Ectodermal cell (in vitro differentiated cells): Measurements from ENCODE around the gene SLAMF8.

Source experiments
- H3K27ac ChIP-seq: 2 replicates; pipeline ENCODE4 v1.7.0; 2013; ENCODE audit warnings: mild to moderate bottlenecking, low read depth, low read length; ENCODE audit not compliant: insufficient read depth, poor library complexity, severe bottlenecking
- H3K27me3 ChIP-seq: 2 replicates; pipeline ENCODE4 v1.7.0; 2013; ENCODE audit warnings: mild to moderate bottlenecking, low read length; ENCODE audit not compliant: insufficient read depth, control insufficient read depth, poor library complexity, severe bottlenecking
- H3K36me3 ChIP-seq: one replicate; pipeline ENCODE4 v1.7.0; 2013; ENCODE audit warnings: low read length; ENCODE audit not compliant: control insufficient read depth, insufficient read depth
- H3K4me1 ChIP-seq: one replicate; pipeline ENCODE4 v1.7.0; 2013; ENCODE audit warnings: low read length; ENCODE audit not compliant: control insufficient read depth, insufficient read depth
- H3K4me3 ChIP-seq: 2 replicates; pipeline ENCODE4 v1.7.0; 2013; ENCODE audit warnings: low read depth, low read length, control low read depth; ENCODE audit not compliant: insufficient read depth
- H3K9me3 ChIP-seq: 2 replicates; pipeline ENCODE4 v1.7.0; 2013; ENCODE audit warnings: mild to moderate bottlenecking, low read length, moderate library complexity; ENCODE audit not compliant: control insufficient read depth
- WGBS, 2 experiments: methylation state at CpG; one replicate each; pipeline ENCODE4 v1.1.7; 2013; ENCODE audit warnings: missing lambda C conversion rate in 2 of 2; 5-methylcytosine and 5-hydroxymethylcytosine counted together

Gene SLAMF8

GRCh38 chr1:159817276-159818041 is 9.2 kb upstream of the SLAMF8 start:
- 94 to 95% methylated on average over 10 of the region's 11 CpGs for WGBS, 2 experiments
- no peak overlapping the region for H3K4me3 ChIP-seq
- H3K4me1 ChIP-seq = no peaks in the 10 kb centered on the region
- H3K36me3 ChIP-seq = no peaks in the 10 kb centered on the region
- H3K27me3 ChIP-seq = no peaks in the 10 kb centered on the region
- no peak overlapping the region for H3K27ac ChIP-seq
- H3K9me3 ChIP-seq = no peaks in the 10 kb centered on the region

DNA sequence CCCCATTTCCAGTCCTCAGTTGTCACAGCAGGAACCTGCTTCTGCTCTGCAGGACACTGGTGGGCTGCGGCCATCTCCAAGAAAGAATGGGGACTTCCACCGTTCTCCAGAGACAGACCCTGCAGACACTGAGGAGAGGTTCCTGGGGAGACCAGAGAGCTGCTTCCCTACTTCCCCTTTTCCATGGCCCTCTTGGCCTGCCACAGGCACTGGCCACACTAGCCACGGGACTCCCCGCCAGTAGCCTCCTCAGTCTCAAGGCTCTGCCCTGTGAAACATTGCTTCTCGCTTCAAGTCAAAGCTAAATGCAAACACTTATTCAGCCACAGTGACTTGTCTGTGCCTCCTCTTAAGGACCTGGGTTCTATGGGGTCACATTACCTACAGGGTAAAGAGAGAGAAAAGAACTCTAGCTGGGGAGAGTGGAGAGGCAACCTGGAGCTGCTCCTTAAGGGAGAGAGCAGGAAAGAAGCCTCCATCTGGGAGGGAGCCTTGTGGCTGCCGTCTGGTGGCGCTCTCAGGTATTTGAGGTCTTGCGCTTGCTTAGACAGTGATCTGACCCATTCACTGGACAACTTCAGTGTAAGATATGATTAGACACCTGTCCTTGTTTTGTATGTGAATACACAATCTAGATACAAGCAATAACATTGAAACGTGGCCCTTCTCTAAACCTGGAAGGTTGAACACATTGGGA is 5.4 kb upstream of the SLAMF8 start:
- 86 to 87% methylated on average over 9 of the region's 9 CpGs for WGBS, 2 experiments
- H3K36me3 ChIP-seq = no peaks in the 10 kb centered on the region
- peaks cover 5% of the 10 kb centered on the region for H3K4me1 ChIP-seq
- H3K27ac ChIP-seq = no peak overlapping the region
- H3K9me3 ChIP-seq = no peaks in the 10 kb centered on the region
- H3K27me3 ChIP-seq = no peaks in the 10 kb centered on the region
- H3K4me3 ChIP-seq = no peak overlapping the region

- Histone ChIP-seq H3K27me3 (no peaks in the 10 kb centered on the region), H3K4me3 (no peak overlapping the region), H3K27ac (no peak overlapping the region), H3K9me3 (no peaks in the 10 kb centered on the region), H3K36me3 (no peaks in the 10 kb centered on the region), H3K4me1 (peaks cover 5% of the 10 kb centered on the region)
- WGBS, 2 experiments = 20 to 37% methylated on average over 7 of the region's 7 CpGs
These were observed 3.3 kb upstream of the SLAMF8 start for GRCh38 chr1:159823406-159823805.

DNA sequence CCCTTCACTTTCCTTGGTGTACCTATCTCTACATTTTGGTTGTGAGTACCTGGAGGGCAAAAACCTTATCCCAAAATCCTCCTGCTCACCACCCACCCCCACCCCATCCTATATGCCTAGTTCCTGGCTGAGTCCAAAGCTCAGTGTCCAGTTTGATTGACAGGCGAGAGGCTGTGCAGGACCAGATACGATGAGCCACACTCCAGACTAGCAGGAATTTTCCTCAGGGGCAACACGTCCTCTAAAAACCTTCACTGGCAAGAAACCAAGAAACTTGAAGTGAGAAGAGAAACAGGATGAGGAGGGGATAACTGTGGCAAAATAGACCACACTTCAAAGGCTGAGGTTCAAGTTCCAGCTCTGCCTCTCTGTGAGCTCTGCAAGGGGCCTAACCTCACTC is 1.1 kb upstream of the SLAMF8 start:
- no peaks in the 10 kb centered on the region for H3K9me3 ChIP-seq
- peaks cover 5% of the 10 kb centered on the region for H3K27me3 ChIP-seq
- H3K4me3 ChIP-seq = no peak overlapping the region
- H3K27ac ChIP-seq = no peak overlapping the region
- 89 to 93% methylated on average over 3 of the region's 3 CpGs for WGBS, 2 experiments
- no peaks in the 10 kb centered on the region for H3K36me3 ChIP-seq
- H3K4me1 ChIP-seq = peaks cover 10% of the 10 kb centered on the region

GRCh38 chr1:159827102-159827490 is 423 bp downstream of the SLAMF8 start:
- WGBS, 2 experiments = 93 to 94% methylated on average over 6 of the region's 6 CpGs
- Histone ChIP-seq H3K27me3 (peaks cover 5% of the 10 kb centered on the region), H3K36me3 (no peaks in the 10 kb centered on the region), H3K9me3 (no peaks in the 10 kb centered on the region), H3K27ac (no peak overlapping the region), H3K4me1 (peaks cover 10% of the 10 kb centered on the region), H3K4me3 (no peak overlapping the region)

DNA sequence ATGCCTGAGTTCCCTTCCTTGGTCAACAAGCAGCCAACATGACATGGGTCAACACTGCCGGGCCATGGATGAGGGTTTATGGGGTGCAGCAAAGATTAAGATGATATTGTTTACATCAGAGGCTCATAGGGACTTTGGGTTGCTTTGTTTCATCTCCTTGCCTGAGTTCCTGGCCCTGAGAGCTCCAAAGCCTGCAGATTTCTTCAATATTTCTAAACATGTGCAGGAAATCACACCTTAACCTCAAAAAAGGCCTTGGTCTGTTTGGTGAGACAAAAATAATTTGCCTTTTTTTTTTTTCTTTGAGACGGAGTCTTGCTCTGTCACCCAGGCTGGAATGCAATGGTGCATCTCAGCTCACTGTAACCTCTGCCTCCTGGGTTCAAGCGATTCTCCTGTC is 876 bp downstream of the SLAMF8 start:
- Histone ChIP-seq H3K36me3 (no peaks in the 10 kb centered on the region), H3K9me3 (no peaks in the 10 kb centered on the region), H3K27ac (no peak overlapping the region), H3K4me1 (peaks cover 10% of the 10 kb centered on the region), H3K27me3 (peaks cover 5% of the 10 kb centered on the region), H3K4me3 (no peak overlapping the region)
- 95 to 98% methylated on average over 3 of the region's 3 CpGs for WGBS, 2 experiments

DNA sequence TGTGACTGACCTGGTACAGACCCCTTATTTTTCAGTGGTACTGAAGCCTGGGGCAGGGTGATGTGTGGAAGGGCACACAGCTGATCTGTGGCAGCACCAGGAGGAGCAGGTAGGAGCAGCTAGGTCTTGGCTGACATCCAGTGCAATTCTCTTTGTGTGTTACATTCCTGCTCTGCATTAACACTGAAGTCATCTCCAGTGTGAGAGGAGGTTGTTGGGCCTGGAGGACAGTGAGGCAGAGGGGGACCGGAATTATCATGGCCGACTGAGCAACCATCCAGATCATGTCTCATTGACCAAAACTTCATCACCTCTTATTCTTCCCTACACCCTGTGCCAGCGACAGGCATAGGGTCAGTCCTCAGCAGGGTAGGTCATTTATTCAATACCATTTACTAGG is 1.5 kb downstream of the SLAMF8 start:
- Histone ChIP-seq H3K4me1 (peaks cover 10% of the 10 kb centered on the region), H3K9me3 (no peaks in the 10 kb centered on the region), H3K36me3 (no peaks in the 10 kb centered on the region), H3K4me3 (no peak overlapping the region), H3K27me3 (peaks cover 10% of the 10 kb centered on the region), H3K27ac (no peak overlapping the region)
- WGBS, 2 experiments = 84 to 86% methylated on average over 3 of the region's 3 CpGs

DNA sequence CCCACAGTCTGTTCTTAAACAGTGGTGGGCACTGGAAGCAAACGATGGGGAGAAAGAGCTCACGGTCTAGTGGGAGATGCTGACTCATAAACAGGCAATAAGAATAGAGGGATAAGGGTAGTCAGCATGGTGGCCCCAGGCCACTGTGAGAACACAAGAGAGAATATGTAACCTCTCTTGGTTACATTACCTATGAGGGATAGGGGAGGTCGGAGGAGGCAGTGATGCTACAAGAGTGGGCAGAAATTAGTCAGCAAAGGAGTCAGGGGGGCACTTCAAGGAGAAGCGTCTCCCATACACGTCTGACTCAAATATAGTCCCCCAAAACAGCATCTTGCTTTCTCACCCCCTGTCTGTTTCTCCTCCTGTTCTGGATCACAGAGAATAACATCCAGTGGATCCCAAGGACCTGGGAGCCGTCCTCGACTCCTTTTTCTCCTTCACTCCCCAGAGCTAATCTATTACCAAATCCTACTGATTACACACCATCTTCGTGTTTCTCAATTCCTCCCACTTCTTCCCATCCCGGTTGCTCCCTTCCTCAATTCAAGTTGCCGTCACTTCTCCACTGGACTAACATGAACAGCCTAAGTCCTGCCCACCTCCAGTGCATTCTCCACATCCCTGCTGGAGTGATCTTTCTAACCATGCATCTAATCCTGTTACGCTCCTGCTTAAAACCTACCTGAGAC is 2.1 kb downstream of the SLAMF8 start:
- no peaks in the 10 kb centered on the region for H3K9me3 ChIP-seq
- H3K4me3 ChIP-seq = no peak overlapping the region
- peaks cover 10% of the 10 kb centered on the region for H3K4me1 ChIP-seq
- H3K36me3 ChIP-seq = no peaks in the 10 kb centered on the region
- 92 to 94% methylated on average over 11 of the region's 11 CpGs for WGBS, 2 experiments
- peaks cover 16% of the 10 kb centered on the region for H3K27me3 ChIP-seq
- no peak overlapping the region for H3K27ac ChIP-seq

DNA sequence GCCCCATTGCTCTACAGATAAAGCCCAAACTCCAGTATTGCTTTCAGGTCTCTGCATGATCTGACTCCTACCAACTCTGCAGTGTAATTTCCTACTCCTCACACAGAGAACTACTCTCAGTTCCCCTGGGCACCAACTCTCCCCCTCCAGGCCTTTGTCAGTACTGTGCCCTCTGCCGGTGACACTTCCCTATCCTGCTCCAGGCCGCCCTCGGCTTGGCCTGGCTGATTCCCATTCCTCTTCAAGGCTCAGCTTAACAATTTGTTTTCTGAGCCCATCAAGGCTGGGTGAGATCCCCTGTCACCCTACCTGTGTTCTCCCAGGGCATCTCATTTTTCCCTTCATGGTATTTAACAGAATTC is 2.6 kb downstream of the SLAMF8 start:
- H3K4me1 ChIP-seq = peaks cover 10% of the 10 kb centered on the region
- no peaks in the 10 kb centered on the region for H3K36me3 ChIP-seq
- no peaks in the 10 kb centered on the region for H3K9me3 ChIP-seq
- H3K27ac ChIP-seq = no peak overlapping the region
- no peak overlapping the region for H3K4me3 ChIP-seq
- WGBS, 2 experiments = 25 to 28% methylated on average over 3 of the region's 3 CpGs
- H3K27me3 ChIP-seq = peaks cover 20% of the 10 kb centered on the region

DNA sequence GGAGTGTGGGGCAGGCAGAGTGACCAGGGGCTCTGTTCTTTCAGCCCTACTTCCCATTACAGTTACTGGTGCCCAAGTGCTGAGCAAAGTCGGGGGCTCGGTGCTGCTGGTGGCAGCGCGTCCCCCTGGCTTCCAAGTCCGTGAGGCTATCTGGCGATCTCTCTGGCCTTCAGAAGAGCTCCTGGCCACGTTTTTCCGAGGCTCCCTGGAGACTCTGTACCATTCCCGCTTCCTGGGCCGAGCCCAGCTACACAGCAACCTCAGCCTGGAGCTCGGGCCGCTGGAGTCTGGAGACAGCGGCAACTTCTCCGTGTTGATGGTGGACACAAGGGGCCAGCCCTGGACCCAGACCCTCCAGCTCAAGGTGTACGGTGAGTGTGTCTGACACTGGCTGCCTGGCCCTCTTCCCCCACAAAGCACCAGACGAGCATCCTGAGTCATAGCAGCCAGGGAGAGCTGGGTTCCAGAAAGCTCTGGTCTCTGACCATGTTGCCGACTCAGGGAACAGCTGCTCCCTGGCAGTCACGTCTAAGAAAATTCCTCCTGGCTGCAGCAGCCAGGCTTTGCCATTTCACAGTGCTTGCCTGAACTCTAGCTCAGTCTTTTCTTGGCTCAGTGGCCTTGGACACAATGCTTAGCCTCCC is 3.3 kb downstream of the SLAMF8 start:
- peaks cover 9% of the 10 kb centered on the region for H3K4me1 ChIP-seq
- H3K9me3 ChIP-seq = no peaks in the 10 kb centered on the region
- 86 to 89% methylated on average over 18 of the region's 18 CpGs for WGBS, 2 experiments
- H3K27ac ChIP-seq = no peak overlapping the region
- H3K36me3 ChIP-seq = no peaks in the 10 kb centered on the region
- H3K27me3 ChIP-seq = peaks cover 21% of the 10 kb centered on the region
- H3K4me3 ChIP-seq = no peak overlapping the region
